GM20000 (cell line): ENCODE data around the gene ASPN.
"Not testable (repeated sequence)": the region's sequence is repeated elsewhere in the genome, so short reads cannot be mapped to it uniquely, and the experiment has no call there.

Experiments used
- DNase-seq: peaks from one replicate; pipeline ENCODE4 v3.0.0; 2012; ENCODE audit warnings: low spot score
- TF ChIP-seq, protein P1 (sequence below): IDR thresholded peaks from 2 replicates; pipeline ENCODE4 v1.5.1; 2012; ENCODE audit warnings: mild to moderate bottlenecking, control low read depth; ENCODE audit errors: extremely low read depth, missing control alignments

ASPN gene

DNA sequence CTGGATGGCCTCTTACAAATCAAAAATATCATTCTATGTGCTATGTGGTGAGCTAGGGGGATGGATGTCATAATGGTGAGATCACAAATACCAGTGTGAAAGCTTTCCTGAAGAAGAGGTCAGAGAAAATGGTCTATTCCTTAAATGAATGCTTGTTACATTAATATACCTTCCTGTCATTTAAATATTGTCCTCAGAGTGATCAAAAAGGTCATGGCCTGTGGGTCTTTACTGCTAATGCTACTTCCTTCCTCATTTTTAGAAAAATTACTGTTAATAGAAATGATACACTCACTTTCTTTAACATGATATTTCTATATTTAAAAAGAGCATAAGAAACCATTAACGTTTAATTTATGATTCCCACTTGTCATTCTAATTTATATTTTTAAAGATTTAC is 67.7 kb downstream of the ASPN start:
- TF ChIP-seq, protein P1, sequence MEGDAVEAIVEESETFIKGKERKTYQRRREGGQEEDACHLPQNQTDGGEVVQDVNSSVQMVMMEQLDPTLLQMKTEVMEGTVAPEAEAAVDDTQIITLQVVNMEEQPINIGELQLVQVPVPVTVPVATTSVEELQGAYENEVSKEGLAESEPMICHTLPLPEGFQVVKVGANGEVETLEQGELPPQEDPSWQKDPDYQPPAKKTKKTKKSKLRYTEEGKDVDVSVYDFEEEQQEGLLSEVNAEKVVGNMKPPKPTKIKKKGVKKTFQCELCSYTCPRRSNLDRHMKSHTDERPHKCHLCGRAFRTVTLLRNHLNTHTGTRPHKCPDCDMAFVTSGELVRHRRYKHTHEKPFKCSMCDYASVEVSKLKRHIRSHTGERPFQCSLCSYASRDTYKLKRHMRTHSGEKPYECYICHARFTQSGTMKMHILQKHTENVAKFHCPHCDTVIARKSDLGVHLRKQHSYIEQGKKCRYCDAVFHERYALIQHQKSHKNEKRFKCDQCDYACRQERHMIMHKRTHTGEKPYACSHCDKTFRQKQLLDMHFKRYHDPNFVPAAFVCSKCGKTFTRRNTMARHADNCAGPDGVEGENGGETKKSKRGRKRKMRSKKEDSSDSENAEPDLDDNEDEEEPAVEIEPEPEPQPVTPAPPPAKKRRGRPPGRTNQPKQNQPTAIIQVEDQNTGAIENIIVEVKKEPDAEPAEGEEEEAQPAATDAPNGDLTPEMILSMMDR = no peak
- no peak for DNase-seq

DNA sequence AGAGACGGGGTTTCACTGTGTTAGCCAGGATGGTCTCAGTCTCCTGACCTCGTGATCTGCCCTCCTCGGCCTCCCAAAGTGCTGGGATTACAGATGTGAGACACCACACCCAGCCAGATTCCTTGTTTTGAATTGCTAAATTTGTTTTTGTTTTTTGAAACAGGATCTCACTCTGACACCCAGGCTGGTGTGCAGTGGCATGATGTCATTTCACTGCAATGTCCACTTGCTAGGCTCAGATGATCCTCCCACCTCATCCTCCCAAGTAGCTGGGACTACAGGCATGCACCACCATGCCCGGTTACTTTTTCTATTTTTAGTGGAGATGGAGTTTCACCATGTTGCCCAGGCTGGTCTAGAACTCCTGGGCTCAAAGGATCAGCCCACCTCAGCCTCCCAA is 71.1 kb downstream of the ASPN start:
- not testable (repeated sequence) for DNase-seq

DNA sequence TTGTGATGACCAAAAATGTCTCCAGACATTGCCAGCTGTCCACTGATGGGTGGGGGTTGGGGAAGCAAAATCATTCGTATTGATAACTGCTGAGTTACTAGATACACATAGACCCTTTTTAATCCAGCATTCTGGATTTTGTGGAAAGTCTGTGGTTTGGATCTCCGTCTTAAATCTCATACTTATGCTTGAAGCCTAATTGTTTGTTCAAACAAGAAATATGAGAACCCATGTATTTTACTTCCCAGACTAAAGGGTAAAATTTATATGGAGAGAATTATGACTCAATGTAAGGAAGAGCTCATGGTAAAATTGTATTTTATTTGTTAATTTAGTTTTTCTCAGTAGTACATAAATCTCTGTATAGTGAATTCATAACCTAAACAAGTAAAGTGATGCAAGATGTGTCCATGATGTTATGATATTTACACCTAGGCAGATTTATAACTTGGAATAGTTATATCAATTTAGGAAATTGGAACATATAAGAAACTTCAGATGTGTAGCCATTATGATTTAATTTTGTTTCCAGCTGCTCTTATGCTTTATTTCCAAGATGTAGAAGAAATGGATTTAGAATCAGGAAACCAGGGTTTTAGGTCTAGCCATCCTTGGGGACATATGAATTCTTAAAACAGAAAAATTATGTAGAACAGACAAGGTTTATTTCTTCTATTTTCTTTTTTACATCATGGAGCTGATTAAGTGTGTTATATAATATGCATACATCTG is 73.4 kb downstream of the ASPN start:
- TF ChIP-seq, protein P1 = no peak

DNA sequence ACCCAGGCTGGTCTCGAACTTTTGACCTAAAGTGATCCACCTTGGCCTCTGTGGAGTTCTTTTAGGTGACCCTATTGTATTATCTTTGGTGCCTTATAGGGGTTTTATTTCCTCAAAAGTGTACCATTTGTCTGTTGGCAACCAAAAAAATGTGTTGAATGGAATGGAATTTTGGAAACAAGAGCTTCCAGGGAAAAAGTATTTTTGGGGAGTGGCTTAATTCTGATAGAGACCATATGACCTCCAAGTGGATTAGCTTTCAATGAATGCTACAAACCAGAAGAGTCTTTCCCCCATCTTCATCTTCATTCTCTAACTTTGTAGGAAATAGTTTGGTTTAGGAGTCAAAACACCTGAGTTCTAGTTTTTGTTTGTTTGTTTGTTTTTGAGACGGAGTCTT is 74.5 kb downstream of the ASPN start:
- TF ChIP-seq, protein P1 = no peak
- no peak for DNase-seq

More for the DNA sequence above, 73.4 kb downstream of the ASPN start:
- DNase-seq = no peak

DNA sequence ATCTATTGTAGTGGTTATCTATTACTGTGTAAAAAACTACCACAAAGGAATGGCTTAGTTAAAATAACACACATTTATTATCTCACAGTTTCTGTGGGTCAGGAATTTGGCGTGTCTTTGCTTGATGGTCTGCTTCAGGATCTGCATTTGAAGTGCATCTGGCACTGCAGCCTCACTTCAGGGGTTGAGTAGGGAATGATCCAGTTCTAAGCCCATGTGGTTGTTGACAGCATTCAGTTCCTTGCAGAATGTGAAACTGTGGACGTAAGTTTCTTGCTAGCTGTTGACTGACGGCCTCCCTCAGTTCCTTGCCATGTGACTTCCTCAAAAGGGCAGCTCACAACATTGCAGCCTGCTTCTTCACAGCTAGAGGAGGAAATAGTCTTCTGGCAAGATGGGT is 75.8 kb downstream of the ASPN start:
- peak; percentile 37 for DNase-seq
- TF ChIP-seq, protein P1 = no peak
